Mesenchymal stem cell (in vitro differentiated cells and primary cell): ENCODE measurements around the gene GNG12.
A peak's percentile ranks its signal among the peaks of the same experiment; 100 is the strongest.

Experiments used
- DNase-seq: peaks from one replicate; pipeline ENCODE4 v3.0.0-alpha.2; 2013
- H2AFZ ChIP-seq: one replicate; pipeline ENCODE4 v1.6.1; 2013; ENCODE audit warnings: low read depth, mild to moderate bottlenecking, control low read depth, inconsistent platforms, low read length, moderate library complexity
- H2AK5ac ChIP-seq: 2 replicates; pipeline ENCODE4 v1.6.1; 2013; ENCODE audit warnings: low read length, moderate library complexity, mild to moderate bottlenecking, inconsistent platforms; ENCODE audit not compliant: severe bottlenecking
- H2BK120ac ChIP-seq: one replicate; pipeline ENCODE4 v1.6.1; 2013; ENCODE audit warnings: low read depth, mild to moderate bottlenecking, inconsistent platforms, low read length, moderate library complexity
- H2BK12ac ChIP-seq, 2 experiments: one replicate each; pipeline ENCODE4 v1.6.1; 2013; ENCODE audit warnings: inconsistent platforms in 2 of 2, low read length in 2 of 2, mild to moderate bottlenecking in 2 of 2, moderate library complexity in 2 of 2, control low read depth in 1 of 2
- H2BK15ac ChIP-seq: one replicate; pipeline ENCODE4 v1.6.1; 2013; ENCODE audit warnings: mild to moderate bottlenecking, low read depth, inconsistent platforms; ENCODE audit not compliant: poor library complexity, severe bottlenecking
- H2BK5ac ChIP-seq: 2 replicates; pipeline ENCODE4 v1.6.1; 2013; ENCODE audit warnings: low read depth, mild to moderate bottlenecking, low read length, control low read depth, inconsistent platforms; ENCODE audit not compliant: poor library complexity, severe bottlenecking
- H3K14ac ChIP-seq, 2 experiments: one replicate each; pipeline ENCODE4 v1.6.1; 2013; ENCODE audit warnings: inconsistent platforms in 2 of 2, low read length in 2 of 2, control low read depth in 1 of 2, mild to moderate bottlenecking in 1 of 2, moderate library complexity in 1 of 2
- H3K18ac ChIP-seq, 2 experiments: one replicate each; pipeline ENCODE4 v1.6.1; 2013; ENCODE audit warnings: inconsistent platforms in 2 of 2, low read length in 2 of 2, control low read depth in 1 of 2, low read depth in 1 of 2, mild to moderate bottlenecking in 1 of 2
- H3K23ac ChIP-seq, 2 experiments: one replicate each; pipeline ENCODE4 v1.6.1; 2013; ENCODE audit warnings: inconsistent platforms in 2 of 2, low read length in 2 of 2, mild to moderate bottlenecking in 2 of 2, moderate library complexity in 2 of 2, control low read depth in 1 of 2
- H3K27ac ChIP-seq: 2 replicates; pipeline ENCODE4 v1.5.1; 2013; ENCODE audit warnings: mild to moderate bottlenecking, moderate library complexity, low read length, control low read depth, inconsistent platforms; ENCODE audit not compliant: poor library complexity, severe bottlenecking
- H3K27me3 ChIP-seq, 2 experiments: 2 replicates each; pipeline versions ENCODE4 v1.6.1 to v1.7.0; 2013; ENCODE audit warnings: low read length in 2 of 2, mild to moderate bottlenecking in 2 of 2, moderate library complexity in 2 of 2, control low read depth in 1 of 2, inconsistent platforms in 1 of 2; ENCODE audit not compliant: control insufficient read depth in 1 of 2, insufficient read depth in 1 of 2
- H3K36me3 ChIP-seq, 2 experiments: 2 replicates each; pipeline versions ENCODE4 v1.6.1 to v1.7.0; 2013; ENCODE audit warnings: low read length in 2 of 2, control low read depth in 1 of 2, inconsistent platforms in 1 of 2, low read depth in 1 of 2, mild to moderate bottlenecking in 1 of 2; ENCODE audit not compliant: insufficient read depth in 2 of 2, control insufficient read depth in 1 of 2
- H3K4ac ChIP-seq, 2 experiments: one replicate each; pipeline ENCODE4 v1.6.1; 2013; ENCODE audit warnings: inconsistent platforms in 2 of 2, low read length in 2 of 2, mild to moderate bottlenecking in 2 of 2, moderate library complexity in 2 of 2, control low read depth in 1 of 2, low read depth in 1 of 2
- H3K4me1 ChIP-seq: 2 replicates; pipeline ENCODE4 v1.6.1; 2013; ENCODE audit warnings: low read depth, low read length, control low read depth; ENCODE audit not compliant: control insufficient read depth, insufficient read depth
- H3K4me2 ChIP-seq: 2 replicates; pipeline ENCODE4 v1.6.1; 2013; ENCODE audit warnings: low read length, mild to moderate bottlenecking, inconsistent platforms; ENCODE audit not compliant: poor library complexity, severe bottlenecking
- H3K4me3 ChIP-seq, 2 experiments: 2 replicates each; pipeline versions ENCODE4 v1.5.1 to v1.7.0; 2013; ENCODE audit warnings: low read length in 2 of 2, mild to moderate bottlenecking in 2 of 2, control low read depth in 1 of 2, low read depth in 1 of 2; ENCODE audit not compliant: insufficient read depth in 1 of 2
- H3K79me1 ChIP-seq: replicated peaks from 2 replicates; pipeline ENCODE4 v1.6.1; 2013; ENCODE audit warnings: mild to moderate bottlenecking, control low read depth, low read length, inconsistent platforms; ENCODE audit not compliant: poor library complexity, severe bottlenecking
- H3K9ac ChIP-seq: 2 replicates; pipeline ENCODE4 v1.7.0; 2013; ENCODE audit warnings: mild to moderate bottlenecking, low read length, moderate library complexity
- H3K9me3 ChIP-seq: 2 replicates; pipeline ENCODE4 v1.7.0; 2013; ENCODE audit warnings: mild to moderate bottlenecking, low read length; ENCODE audit not compliant: control insufficient read depth
- H4K8ac ChIP-seq: one replicate; pipeline ENCODE4 v1.6.1; 2013; ENCODE audit warnings: inconsistent platforms, mild to moderate bottlenecking, low read length, moderate library complexity
- H4K91ac ChIP-seq: one replicate; pipeline ENCODE4 v1.6.1; 2013; ENCODE audit warnings: mild to moderate bottlenecking, low read length, inconsistent platforms
- WGBS: methylation state at CpG from one replicate; pipeline ENCODE4 v1.1.7; 2013; ENCODE audit warnings: mixed read lengths; 5-methylcytosine and 5-hydroxymethylcytosine counted together

Gene GNG12

DNA sequence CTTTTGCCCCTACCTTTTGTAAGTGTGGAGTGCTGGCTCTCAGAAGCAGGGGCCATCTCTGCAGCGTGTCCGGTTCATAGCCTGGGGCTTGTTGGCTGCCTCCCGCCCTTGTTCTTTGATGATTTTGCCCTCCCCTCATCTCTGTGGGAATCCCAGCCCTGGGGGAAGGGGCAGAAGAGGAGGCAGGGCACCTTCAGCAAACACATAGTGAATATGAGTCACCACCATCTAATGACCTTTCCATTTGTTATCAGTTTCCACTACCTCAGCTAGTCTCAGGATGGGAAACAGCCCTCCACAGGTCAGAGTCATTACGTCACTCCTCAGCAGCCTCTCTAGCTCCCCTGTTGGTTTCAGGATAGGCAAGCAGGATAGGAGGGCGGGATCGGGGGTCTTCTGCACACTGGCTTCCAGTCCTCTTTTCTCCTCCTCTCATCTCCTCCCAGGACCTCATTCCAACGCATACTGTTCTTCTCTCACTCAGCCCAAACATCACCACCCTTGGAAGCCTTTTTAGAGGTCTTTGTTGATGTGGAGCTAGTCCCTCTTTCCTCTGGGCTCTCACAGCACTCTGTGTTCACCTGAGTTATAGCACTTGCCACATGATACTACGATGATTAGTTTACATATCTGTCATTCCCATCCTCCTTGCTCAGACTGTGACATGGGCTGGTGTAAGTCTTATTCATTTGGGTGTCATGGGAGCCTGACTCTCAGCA, 132.4 kb downstream of the GNG12 start:
- peak; percentile 77 for DNase-seq
- H2BK5ac ChIP-seq, result no peak overlapping the region
- no peak overlapping the region for H3K27ac ChIP-seq
- no peak overlapping the region for H3K4me2 ChIP-seq
- peaks cover 2% of the 10 kb centered on the region for H3K79me1 ChIP-seq
- no peak overlapping the region for H3K14ac ChIP-seq
- no peak overlapping the region for H3K18ac ChIP-seq
- no peaks in the 10 kb centered on the region for H3K9me3 ChIP-seq
- no peak overlapping the region for H2AK5ac ChIP-seq
- peaks cover 3% of the 10 kb centered on the region for H3K4me1 ChIP-seq
- H2BK15ac ChIP-seq, result no peak overlapping the region
- no peak overlapping the region for H2BK12ac ChIP-seq
- H4K91ac ChIP-seq, result no peak overlapping the region
- peaks cover 8 to 58% of the 10 kb centered on the region in 2 experiments for H3K36me3 ChIP-seq
- H3K4me3 ChIP-seq, result no peak overlapping the region
- H3K4ac ChIP-seq, result no peak overlapping the region
- H3K9ac ChIP-seq, result no peak overlapping the region
- no peak overlapping the region for H2BK120ac ChIP-seq
- H2AFZ ChIP-seq, result no peak overlapping the region
- no peak overlapping the region for H3K23ac ChIP-seq
- WGBS, result 45% methylated on average over 7 of the region's 8 CpGs
- no peaks in the 10 kb centered on the region for H3K27me3 ChIP-seq
- H4K8ac ChIP-seq, result no peak overlapping the region

DNA sequence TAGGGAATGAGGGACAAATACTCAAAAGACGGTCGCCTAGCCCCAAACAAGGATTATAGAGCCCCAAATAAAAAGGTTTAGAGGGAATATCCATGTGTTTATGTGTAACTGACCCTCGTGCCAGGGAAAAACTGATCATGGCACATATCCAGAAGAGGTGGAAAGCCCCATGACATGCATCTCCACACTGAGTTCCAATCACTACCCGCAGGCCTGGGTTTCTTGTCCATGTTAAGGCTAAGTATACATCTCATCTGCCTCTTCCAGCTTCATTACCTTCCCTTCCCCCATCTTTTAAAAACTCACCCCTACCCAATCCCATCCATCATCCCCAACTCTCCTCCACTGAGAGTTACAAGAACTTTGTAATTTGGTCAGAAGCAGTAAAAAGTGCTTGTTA, 133.0 kb downstream of the GNG12 start:
- Histone ChIP-seq H3K36me3 (peaks cover 6 to 51% of the 10 kb centered on the region in 2 experiments), H3K27ac (no peak overlapping the region), H3K9ac (no peak overlapping the region), H3K23ac (no peak overlapping the region), H2BK120ac (no peak overlapping the region), H3K4me3 (no peak overlapping the region), H3K79me1 (no peaks in the 10 kb centered on the region), H3K27me3 (no peaks in the 10 kb centered on the region), H3K4me2 (no peak overlapping the region), H2BK5ac (no peak overlapping the region), H3K14ac (no peak overlapping the region), H2AK5ac (no peak overlapping the region), H4K91ac (no peak overlapping the region), H2BK15ac (no peak overlapping the region), H3K4ac (peak overlapping the region in 1 of 2 experiments; percentile 26), H2BK12ac (no peak overlapping the region), H2AFZ (no peak overlapping the region), H3K4me1 (peaks cover 3% of the 10 kb centered on the region), H3K18ac (no peak overlapping the region), H4K8ac (no peak overlapping the region), H3K9me3 (no peaks in the 10 kb centered on the region)
- DNase-seq, result no peak
- 96% methylated on average over 4 of the region's 4 CpGs for WGBS

GRCh38 chr1:67696708-67697107, 136.6 kb downstream of the GNG12 start:
- no peak for DNase-seq
- H3K4me1 ChIP-seq, result peaks cover 3% of the 10 kb centered on the region
- H3K4me3 ChIP-seq, result no peak overlapping the region
- H4K91ac ChIP-seq, result no peak overlapping the region
- no peaks in the 10 kb centered on the region for H3K79me1 ChIP-seq
- no peak overlapping the region for H3K14ac ChIP-seq
- 100% methylated on average over 1 of the region's 3 CpGs for WGBS
- no peak overlapping the region for H2BK120ac ChIP-seq
- no peak overlapping the region for H2BK5ac ChIP-seq
- no peak overlapping the region for H3K4ac ChIP-seq
- no peak overlapping the region for H3K18ac ChIP-seq
- no peak overlapping the region for H3K9ac ChIP-seq
- no peak overlapping the region for H3K4me2 ChIP-seq
- H4K8ac ChIP-seq, result no peak overlapping the region
- no peaks in the 10 kb centered on the region for H3K27me3 ChIP-seq
- H3K27ac ChIP-seq, result no peak overlapping the region
- no peak overlapping the region for H3K23ac ChIP-seq
- H2AK5ac ChIP-seq, result no peak overlapping the region
- H3K9me3 ChIP-seq, result no peaks in the 10 kb centered on the region
- no peak overlapping the region for H2AFZ ChIP-seq
- H2BK12ac ChIP-seq, result no peak overlapping the region
- H2BK15ac ChIP-seq, result no peak overlapping the region
- peaks cover 0 to 16% of the 10 kb centered on the region in 2 experiments for H3K36me3 ChIP-seq

GRCh38 chr1:67695963-67696362, 137.3 kb downstream of the GNG12 start:
- no peak overlapping the region for H2BK5ac ChIP-seq
- no peak overlapping the region for H3K18ac ChIP-seq
- no peak overlapping the region for H2BK15ac ChIP-seq
- H4K91ac ChIP-seq, result no peak overlapping the region
- no peak overlapping the region for H3K23ac ChIP-seq
- no peak overlapping the region for H3K4me2 ChIP-seq
- H3K36me3 ChIP-seq, result peaks cover 0 to 9% of the 10 kb centered on the region in 2 experiments
- no peaks in the 10 kb centered on the region for H3K9me3 ChIP-seq
- H2AFZ ChIP-seq, result no peak overlapping the region
- peaks cover 3% of the 10 kb centered on the region for H3K4me1 ChIP-seq
- H3K27ac ChIP-seq, result no peak overlapping the region
- no peaks in the 10 kb centered on the region for H3K79me1 ChIP-seq
- WGBS, result 94% methylated on average over 1 of the region's 2 CpGs
- no peak overlapping the region for H3K4me3 ChIP-seq
- H2BK12ac ChIP-seq, result no peak overlapping the region
- no peak overlapping the region for H4K8ac ChIP-seq
- no peak overlapping the region for H3K14ac ChIP-seq
- H3K4ac ChIP-seq, result no peak overlapping the region
- H3K27me3 ChIP-seq, result no peaks in the 10 kb centered on the region
- H3K9ac ChIP-seq, result no peak overlapping the region
- DNase-seq, result no peak
- no peak overlapping the region for H2AK5ac ChIP-seq
- H2BK120ac ChIP-seq, result no peak overlapping the region
